ENCODE data around the gene PIK3C2G. TPM values are rescaled to one million over a fixed set of nuclear protein-coding genes. Genes with fewer than 3 reads are reported as not detected.

Gene PIK3C2G
- total RNA-seq, 1 experiment from 2014 or later = not detected

DNA sequence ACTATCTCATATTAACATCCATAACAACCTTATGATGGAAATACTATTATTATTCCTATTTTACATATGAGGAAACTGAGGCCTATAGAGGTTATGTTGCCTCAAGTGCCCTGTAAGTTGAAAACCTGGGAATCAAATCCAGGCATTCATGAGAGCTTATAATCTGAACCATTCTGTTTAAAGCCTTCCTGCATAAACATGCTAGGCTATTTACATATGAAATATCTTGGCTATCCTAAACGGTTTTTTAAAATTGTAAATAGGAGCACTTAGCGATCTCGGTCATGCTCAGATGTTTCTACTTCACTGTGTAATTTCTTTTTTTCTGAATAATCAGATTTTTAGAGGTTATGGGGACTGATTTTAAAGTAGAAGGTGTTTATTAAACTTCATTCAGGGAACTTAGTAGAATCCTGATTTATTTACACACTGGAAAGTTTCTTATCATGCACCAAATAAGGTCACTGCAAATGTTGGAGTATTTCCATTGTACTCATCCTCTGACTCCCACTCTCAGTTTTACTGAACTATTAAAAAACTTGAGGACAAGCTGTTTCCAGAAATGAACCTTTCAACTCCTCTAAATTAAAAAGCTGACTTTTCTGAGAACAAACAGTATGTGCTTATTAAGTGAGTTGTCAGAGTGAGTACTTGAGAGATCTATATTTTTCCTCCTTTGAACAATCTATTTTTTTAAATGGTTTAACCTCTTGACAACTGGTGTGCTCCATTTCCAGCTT lies 141.7 kb downstream of the PIK3C2G start:
- no peak for DNase-seq (ENCODE audit: low read depth, low spot score)
- no peaks in the 10 kb centered on the region for H3K27me3 ChIP-seq (ENCODE audit: insufficient read depth, low read length)
- H3K4me3 ChIP-seq (replicated peaks in 1 of 2; ENCODE audit: low read depth in 1 of 2, low read length in 2 of 2) = no peak overlapping the region
- no peak overlapping the region for H3K9ac ChIP-seq (ENCODE audit: low read length)
- POLR2A ChIA-PET = no interaction called here
- H4K20me1 ChIP-seq (ENCODE audit: insufficient read depth) = no peaks in the 10 kb centered on the region
- H3K79me2 ChIP-seq (ENCODE audit: insufficient read depth, low read length) = no peaks in the 10 kb centered on the region
- H3K4me2 ChIP-seq (ENCODE audit: low read length) = no peak overlapping the region
- H3K9me2 ChIP-seq (ENCODE audit: insufficient read depth) = no peaks in the 10 kb centered on the region
- H2AFZ ChIP-seq (ENCODE audit: low read depth, low read length, poor library complexity, severe bottlenecking) = no peak overlapping the region
- H3K9me3 ChIP-seq (ENCODE audit: control insufficient read depth in 1 of 2, insufficient read depth in 1 of 2, low read depth in 1 of 2, low read length in 2 of 2) = no peaks in the 10 kb centered on the region
- intact Hi-C loops (cut with micrococcal nuclease) = no loop called here
- H3K4me1 ChIP-seq (ENCODE audit: control insufficient read depth in 1 of 2, insufficient read depth in 2 of 2, low read length in 2 of 2) = no peaks in the 10 kb centered on the region
- RAD21 ChIA-PET (ENCODE audit: low non-redundant PET in 1 of 2, low total read pairs in 2 of 2, uncharacterized antibody in 2 of 2, unreplicated experiment in 2 of 2) = no interaction called here
- TF ChIP-seq ZFX (IDR thresholded peaks at IDR 0.05) (no peak), ZNF274 (IDR thresholded peaks at IDR 0.05; ENCODE audit: low read depth, low read length) (no peak), SRF (IDR thresholded peaks at IDR 0.05; ENCODE audit: low read depth) (no peak), SP1 (IDR thresholded peaks at IDR 0.05; ENCODE audit: low read depth) (no peak), SIN3A (IDR thresholded peaks at IDR 0.05; ENCODE audit: low read depth) (no peak)
- BruUV-seq (replicated peaks) = no TSS peak
- CTCF ChIA-PET = no interaction called here
- H3K27ac ChIP-seq (ENCODE audit: low read depth, low read length) = no peak overlapping the region
- H3K36me3 ChIP-seq (ENCODE audit: control insufficient read depth in 1 of 2, insufficient read depth in 2 of 2, low read length in 2 of 2) = no peaks in the 10 kb centered on the region
- ATAC-seq = no peak

DNA sequence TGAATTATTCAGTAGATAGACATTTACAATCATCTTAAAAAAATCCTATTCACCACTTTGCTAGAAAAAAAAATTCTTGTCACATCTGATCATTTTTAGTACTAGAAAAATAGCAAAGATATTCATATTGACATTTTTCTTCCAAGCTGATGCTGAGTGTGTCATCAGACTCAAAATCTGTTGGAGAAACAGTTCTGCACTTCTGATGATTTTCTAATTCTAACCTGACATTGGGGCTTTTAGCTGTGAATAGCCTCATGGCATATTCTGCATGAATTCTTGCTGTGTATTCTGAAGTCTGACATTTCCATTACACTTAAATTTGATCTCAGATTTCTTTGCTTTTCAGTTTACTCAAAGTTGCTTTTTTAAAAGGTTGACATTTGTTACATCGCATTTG lies 150.1 kb downstream of the PIK3C2G start:
- H3K9ac ChIP-seq (ENCODE audit: low read length) = no peak overlapping the region
- no peak overlapping the region for H3K4me3 ChIP-seq (replicated peaks in 1 of 2; ENCODE audit: low read depth in 1 of 2, low read length in 2 of 2)
- no peaks in the 10 kb centered on the region for H3K9me3 ChIP-seq (ENCODE audit: control insufficient read depth in 1 of 2, insufficient read depth in 1 of 2, low read depth in 1 of 2, low read length in 2 of 2)
- no peaks in the 10 kb centered on the region for H3K36me3 ChIP-seq (ENCODE audit: control insufficient read depth in 1 of 2, insufficient read depth in 2 of 2, low read length in 2 of 2)
- no peak overlapping the region for H3K27ac ChIP-seq (ENCODE audit: low read depth, low read length)
- no peaks in the 10 kb centered on the region for H3K79me2 ChIP-seq (ENCODE audit: insufficient read depth, low read length)
- no peak overlapping the region for H3K4me2 ChIP-seq (ENCODE audit: low read length)
- H2AFZ ChIP-seq (ENCODE audit: low read depth, low read length, poor library complexity, severe bottlenecking) = no peak overlapping the region
- no peaks in the 10 kb centered on the region for H3K4me1 ChIP-seq (ENCODE audit: control insufficient read depth in 1 of 2, insufficient read depth in 2 of 2, low read length in 2 of 2)
- no peaks in the 10 kb centered on the region for H3K27me3 ChIP-seq (ENCODE audit: insufficient read depth, low read length)
- intact Hi-C loops (cut with micrococcal nuclease) = no loop called here
- no peaks in the 10 kb centered on the region for H3K9me2 ChIP-seq (ENCODE audit: insufficient read depth)
- ChIA-PET RAD21 (ENCODE audit: low non-redundant PET in 1 of 2, low total read pairs in 2 of 2, uncharacterized antibody in 2 of 2, unreplicated experiment in 2 of 2) (no interaction called here), POLR2A (no interaction called here), CTCF (no interaction called here)
- ATAC-seq (no peak), DNase-seq (ENCODE audit: low read depth, low spot score) (no peak)
- no TSS peak for BruUV-seq (replicated peaks)
- no peaks in the 10 kb centered on the region for H4K20me1 ChIP-seq (ENCODE audit: insufficient read depth)
- TF ChIP-seq YY1 (IDR thresholded peaks at IDR 0.05; ENCODE audit: extremely low read depth, insufficient replicate concordance, low read depth, low read length) = no peak
- TF ChIP-seq TCF7L2 (IDR thresholded peaks at IDR 0.05; ENCODE audit: borderline replicate concordance, extremely low read depth, insufficient read depth, insufficient read length) = no peak
- TF ChIP-seq ZFX (IDR thresholded peaks at IDR 0.05) = no peak
- no peak for TF ChIP-seq POLR2AphosphoS5 (IDR thresholded peaks at IDR 0.05; ENCODE audit: low read depth, low read length)
- TF ChIP-seq, protein P1, sequence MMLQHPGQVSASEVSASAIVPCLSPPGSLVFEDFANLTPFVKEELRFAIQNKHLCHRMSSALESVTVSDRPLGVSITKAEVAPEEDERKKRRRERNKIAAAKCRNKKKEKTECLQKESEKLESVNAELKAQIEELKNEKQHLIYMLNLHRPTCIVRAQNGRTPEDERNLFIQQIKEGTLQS (IDR thresholded peaks at IDR 0.05) = no peak
- TF ChIP-seq, protein P2, sequence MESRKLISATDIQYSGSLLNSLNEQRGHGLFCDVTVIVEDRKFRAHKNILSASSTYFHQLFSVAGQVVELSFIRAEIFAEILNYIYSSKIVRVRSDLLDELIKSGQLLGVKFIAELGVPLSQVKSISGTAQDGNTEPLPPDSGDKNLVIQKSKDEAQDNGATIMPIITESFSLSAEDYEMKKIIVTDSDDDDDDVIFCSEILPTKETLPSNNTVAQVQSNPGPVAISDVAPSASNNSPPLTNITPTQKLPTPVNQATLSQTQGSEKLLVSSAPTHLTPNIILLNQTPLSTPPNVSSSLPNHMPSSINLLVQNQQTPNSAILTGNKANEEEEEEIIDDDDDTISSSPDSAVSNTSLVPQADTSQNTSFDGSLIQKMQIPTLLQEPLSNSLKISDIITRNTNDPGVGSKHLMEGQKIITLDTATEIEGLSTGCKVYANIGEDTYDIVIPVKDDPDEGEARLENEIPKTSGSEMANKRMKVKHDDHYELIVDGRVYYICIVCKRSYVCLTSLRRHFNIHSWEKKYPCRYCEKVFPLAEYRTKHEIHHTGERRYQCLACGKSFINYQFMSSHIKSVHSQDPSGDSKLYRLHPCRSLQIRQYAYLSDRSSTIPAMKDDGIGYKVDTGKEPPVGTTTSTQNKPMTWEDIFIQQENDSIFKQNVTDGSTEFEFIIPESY (IDR thresholded peaks at IDR 0.05; ENCODE audit: extremely low read depth, insufficient replicate concordance, low read length) = no peak
- no peak for TF ChIP-seq EZH2 (IDR thresholded peaks at IDR 0.05)
- no peak for TF ChIP-seq ZNF274 (IDR thresholded peaks at IDR 0.05; ENCODE audit: low read depth, low read length)
- no peak for TF ChIP-seq CBX3 (IDR thresholded peaks at IDR 0.05; ENCODE audit: low read depth)
- TF ChIP-seq POLR2A (IDR thresholded peaks at IDR 0.05; ENCODE audit: borderline replicate concordance, extremely low read depth, insufficient read depth, insufficient read length) = no peak
- no peak for TF ChIP-seq SRF (IDR thresholded peaks at IDR 0.05; ENCODE audit: low read depth)
- no peak for TF ChIP-seq SP1 (IDR thresholded peaks at IDR 0.05; ENCODE audit: low read depth)
- no peak for TF ChIP-seq RAD21 (IDR thresholded peaks at IDR 0.05; ENCODE audit: low read depth)
- TF ChIP-seq, protein P3, sequence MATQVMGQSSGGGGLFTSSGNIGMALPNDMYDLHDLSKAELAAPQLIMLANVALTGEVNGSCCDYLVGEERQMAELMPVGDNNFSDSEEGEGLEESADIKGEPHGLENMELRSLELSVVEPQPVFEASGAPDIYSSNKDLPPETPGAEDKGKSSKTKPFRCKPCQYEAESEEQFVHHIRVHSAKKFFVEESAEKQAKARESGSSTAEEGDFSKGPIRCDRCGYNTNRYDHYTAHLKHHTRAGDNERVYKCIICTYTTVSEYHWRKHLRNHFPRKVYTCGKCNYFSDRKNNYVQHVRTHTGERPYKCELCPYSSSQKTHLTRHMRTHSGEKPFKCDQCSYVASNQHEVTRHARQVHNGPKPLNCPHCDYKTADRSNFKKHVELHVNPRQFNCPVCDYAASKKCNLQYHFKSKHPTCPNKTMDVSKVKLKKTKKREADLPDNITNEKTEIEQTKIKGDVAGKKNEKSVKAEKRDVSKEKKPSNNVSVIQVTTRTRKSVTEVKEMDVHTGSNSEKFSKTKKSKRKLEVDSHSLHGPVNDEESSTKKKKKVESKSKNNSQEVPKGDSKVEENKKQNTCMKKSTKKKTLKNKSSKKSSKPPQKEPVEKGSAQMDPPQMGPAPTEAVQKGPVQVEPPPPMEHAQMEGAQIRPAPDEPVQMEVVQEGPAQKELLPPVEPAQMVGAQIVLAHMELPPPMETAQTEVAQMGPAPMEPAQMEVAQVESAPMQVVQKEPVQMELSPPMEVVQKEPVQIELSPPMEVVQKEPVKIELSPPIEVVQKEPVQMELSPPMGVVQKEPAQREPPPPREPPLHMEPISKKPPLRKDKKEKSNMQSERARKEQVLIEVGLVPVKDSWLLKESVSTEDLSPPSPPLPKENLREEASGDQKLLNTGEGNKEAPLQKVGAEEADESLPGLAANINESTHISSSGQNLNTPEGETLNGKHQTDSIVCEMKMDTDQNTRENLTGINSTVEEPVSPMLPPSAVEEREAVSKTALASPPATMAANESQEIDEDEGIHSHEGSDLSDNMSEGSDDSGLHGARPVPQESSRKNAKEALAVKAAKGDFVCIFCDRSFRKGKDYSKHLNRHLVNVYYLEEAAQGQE (IDR thresholded peaks at IDR 0.05; ENCODE audit: low read depth) = no peak

All from HCT116 (cell line).